ENCODE data around the gene WDR55.
"Not testable (repeated sequence)": the region's sequence is repeated elsewhere in the genome, so short reads cannot be mapped to it uniquely, and the experiment has no call there.

WDR55 gene

GRCh38 chr5:140664359-140665119 lies at the start of gene WDR55:
TSS of gene WDR55 (plus strand) at chr5:140664904. CDS start at chr5:140664913, 9 bp downstream.
- DNase-seq = peak; percentile 74

GRCh38 chr5:140622301-140622700 lies 42.4 kb upstream of the WDR55 start:
- no peak for DNase-seq

GRCh38 chr5:140623061-140623460 lies 41.6 kb upstream of the WDR55 start:
- not testable (repeated sequence) for DNase-seq

GRCh38 chr5:140624886-140625285 lies 39.8 kb upstream of the WDR55 start:
- DNase-seq = not testable (repeated sequence)

GRCh38 chr5:140627972-140628371 lies 36.7 kb upstream of the WDR55 start:
- no peak for DNase-seq

GRCh38 chr5:140628711-140629110 lies 36.0 kb upstream of the WDR55 start:
- no peak for DNase-seq

GRCh38 chr5:140630292-140631035 lies 34.2 kb upstream of the WDR55 start:
- DNase-seq = no peak

- no peak for DNase-seq
These were observed 33.7 kb upstream of the WDR55 start for GRCh38 chr5:140631036-140631417.

GRCh38 chr5:140631831-140632365 lies 32.8 kb upstream of the WDR55 start:
- DNase-seq = no peak

- no peak for DNase-seq
These were observed 32.2 kb upstream of the WDR55 start for GRCh38 chr5:140632366-140633020.

- DNase-seq = no peak
These were observed 31.7 kb upstream of the WDR55 start, which contains the start of gene CD14 for GRCh38 chr5:140633021-140633471. TSS of gene CD14 (minus strand) at chr5:140633175. CDS start at chr5:140633071, 104 bp downstream.

GRCh38 chr5:140633501-140633900 lies 31.2 kb upstream of the WDR55 start:
- no peak for DNase-seq

- DNase-seq = no peak
These were observed 30.6 kb upstream of the WDR55 start for GRCh38 chr5:140634103-140634502.

- no peak for DNase-seq
These were observed 29.1 kb upstream of the WDR55 start for GRCh38 chr5:140635291-140636257.

- DNase-seq = no peak
These were observed 27.2 kb upstream of the WDR55 start for GRCh38 chr5:140637371-140638100.

- DNase-seq = not testable (repeated sequence)
These were observed 25.9 kb upstream of the WDR55 start for GRCh38 chr5:140638898-140639147.

- peak; percentile 82 for DNase-seq
These were observed 25.3 kb upstream of the WDR55 start, which contains the start of gene TMCO6 for GRCh38 chr5:140639148-140639981. TSS of gene TMCO6 (plus strand) at chr5:140639451. CDS start at chr5:140639528, 77 bp downstream.

- no peak for DNase-seq
These were observed 23.0 kb upstream of the WDR55 start for GRCh38 chr5:140641716-140642115.

GRCh38 chr5:140642718-140643117 lies 22.0 kb upstream of the WDR55 start:
- no peak for DNase-seq

GRCh38 chr5:140647042-140647419 lies 17.7 kb upstream of the WDR55 start:
- DNase-seq = no peak

GRCh38 chr5:140658870-140659269 lies 5.8 kb upstream of the WDR55 start:
- no peak for DNase-seq
